ENCODE data around the gene EFCAB6.

DNA sequence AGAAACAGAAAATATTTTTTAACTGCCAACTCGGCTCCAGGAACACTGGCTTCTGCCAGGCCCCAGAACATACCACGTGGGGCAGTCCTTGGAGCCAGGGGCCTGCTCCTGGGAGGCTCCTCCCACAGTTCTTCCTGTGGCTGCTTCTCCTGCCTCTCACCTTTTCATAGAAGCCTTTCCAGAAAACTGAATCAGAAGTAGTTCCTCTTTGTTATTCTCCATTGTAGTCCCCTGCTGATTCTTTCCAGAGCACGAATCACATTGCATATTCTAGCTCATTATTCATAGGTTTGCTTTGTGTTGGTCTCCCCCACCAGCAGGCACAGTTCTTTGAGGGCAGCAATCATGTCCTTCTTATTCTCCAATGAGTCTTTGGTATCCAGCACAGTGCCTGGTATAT lies 106.0 kb downstream of the EFCAB6 start:
- TF ChIP-seq, protein P1, sequence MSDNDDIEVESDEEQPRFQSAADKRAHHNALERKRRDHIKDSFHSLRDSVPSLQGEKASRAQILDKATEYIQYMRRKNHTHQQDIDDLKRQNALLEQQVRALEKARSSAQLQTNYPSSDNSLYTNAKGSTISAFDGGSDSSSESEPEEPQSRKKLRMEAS (IDR thresholded peaks at IDR 0.05): no peak
- TF ChIP-seq TAF1 (IDR thresholded peaks at IDR 0.05; ENCODE audit: low read depth): no peak
- TF ChIP-seq CREB1 (IDR thresholded peaks at IDR 0.05; ENCODE audit: low read depth): no peak
- no peak for TF ChIP-seq YY1 (IDR thresholded peaks at IDR 0.05; ENCODE audit: low read depth)
- no peak for TF ChIP-seq CEBPB (IDR thresholded peaks at IDR 0.05)
- TF ChIP-seq TEAD4 (IDR thresholded peaks at IDR 0.05): no peak
- TF ChIP-seq EP300 (IDR thresholded peaks at IDR 0.05; ENCODE audit: borderline replicate concordance): no peak
- no peak for TF ChIP-seq NFIC (IDR thresholded peaks at IDR 0.05)
- TF ChIP-seq, protein P2, sequence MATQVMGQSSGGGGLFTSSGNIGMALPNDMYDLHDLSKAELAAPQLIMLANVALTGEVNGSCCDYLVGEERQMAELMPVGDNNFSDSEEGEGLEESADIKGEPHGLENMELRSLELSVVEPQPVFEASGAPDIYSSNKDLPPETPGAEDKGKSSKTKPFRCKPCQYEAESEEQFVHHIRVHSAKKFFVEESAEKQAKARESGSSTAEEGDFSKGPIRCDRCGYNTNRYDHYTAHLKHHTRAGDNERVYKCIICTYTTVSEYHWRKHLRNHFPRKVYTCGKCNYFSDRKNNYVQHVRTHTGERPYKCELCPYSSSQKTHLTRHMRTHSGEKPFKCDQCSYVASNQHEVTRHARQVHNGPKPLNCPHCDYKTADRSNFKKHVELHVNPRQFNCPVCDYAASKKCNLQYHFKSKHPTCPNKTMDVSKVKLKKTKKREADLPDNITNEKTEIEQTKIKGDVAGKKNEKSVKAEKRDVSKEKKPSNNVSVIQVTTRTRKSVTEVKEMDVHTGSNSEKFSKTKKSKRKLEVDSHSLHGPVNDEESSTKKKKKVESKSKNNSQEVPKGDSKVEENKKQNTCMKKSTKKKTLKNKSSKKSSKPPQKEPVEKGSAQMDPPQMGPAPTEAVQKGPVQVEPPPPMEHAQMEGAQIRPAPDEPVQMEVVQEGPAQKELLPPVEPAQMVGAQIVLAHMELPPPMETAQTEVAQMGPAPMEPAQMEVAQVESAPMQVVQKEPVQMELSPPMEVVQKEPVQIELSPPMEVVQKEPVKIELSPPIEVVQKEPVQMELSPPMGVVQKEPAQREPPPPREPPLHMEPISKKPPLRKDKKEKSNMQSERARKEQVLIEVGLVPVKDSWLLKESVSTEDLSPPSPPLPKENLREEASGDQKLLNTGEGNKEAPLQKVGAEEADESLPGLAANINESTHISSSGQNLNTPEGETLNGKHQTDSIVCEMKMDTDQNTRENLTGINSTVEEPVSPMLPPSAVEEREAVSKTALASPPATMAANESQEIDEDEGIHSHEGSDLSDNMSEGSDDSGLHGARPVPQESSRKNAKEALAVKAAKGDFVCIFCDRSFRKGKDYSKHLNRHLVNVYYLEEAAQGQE (IDR thresholded peaks at IDR 0.05; ENCODE audit: low read depth): no peak

Data from Ishikawa (cell line).